Right lobe of liver (tissue), 6 donors: ENCODE measurements around the gene KRTAP5-6. TPM values are rescaled to one million over a fixed set of nuclear protein-coding genes. Genes with fewer than 3 reads are reported as not detected.

Experiments
- ATAC-seq, 4 donors: fragments of 200-7000 bp; cut with Tn5 transposase; one replicate each; pipeline ENCODE4 v1.9.1; 2020; ENCODE audit warnings: mild to moderate bottlenecking in 4 of 4, moderate library complexity in 4 of 4
- DNase-seq, 3 donors: peaks; one replicate each; pipeline ENCODE4 v3.0.0-alpha.2; 2020
- H3K27ac ChIP-seq, 3 donors: fragments of 200-600 bp; one replicate each; pipeline ENCODE4 v1.8.0; 2022
- H3K27me3 ChIP-seq, 2 donors: fragments of 200-600 bp; one replicate each; pipeline ENCODE4 v1.8.0; 2022
- H3K36me3 ChIP-seq, 4 donors: fragments of 200-600 bp; sonication (generic) in 1 of 4; one replicate each; pipeline versions ENCODE4 v1.5.1 to v1.8.0; 2017 to 2022; ENCODE audit warnings: control low read depth in 1 of 4
- H3K4me1 ChIP-seq, 4 donors: fragments of 200-600 bp; sonication (generic) in 1 of 4; one replicate each; pipeline versions ENCODE4 v1.5.1 to v1.8.0; 2017 to 2022; ENCODE audit warnings: control low read depth in 1 of 4
- H3K4me3 ChIP-seq, 3 donors: fragments of 200-600 bp; one replicate each; pipeline ENCODE4 v1.8.0; 2022
- H3K9me3 ChIP-seq, 4 donors: fragments of 200-600 bp; sonication (generic) in 1 of 4; one replicate each; pipeline versions ENCODE4 v1.5.1 to v1.8.0; 2017 to 2022; ENCODE audit warnings: control low read depth in 1 of 4
- POLR2A ChIP-seq: fragments of 450-650 bp; IDR thresholded peaks from one replicate; pipeline ENCODE4 v1.6.1; 2017; ENCODE audit warnings: antibody characterized with exemption, mild to moderate bottlenecking
- WGBS: methylation state at CpG from one replicate; pipeline ENCODE4 v1.1.6; 2018; ENCODE audit warnings: low coverage, low lambda C conversion rate; ENCODE audit not compliant: insufficient coverage; ENCODE audit errors: missing lambda C conversion rate; 5-methylcytosine and 5-hydroxymethylcytosine counted together
- intact Hi-C, 2 donors: fragments of 100-400 bp; cut with DNase I; formaldehyde crosslinking; loops; one replicate each; pipeline versions ENCODE4 v1.11.2 to v1.14.1; 2022
- long read RNA-seq: library from polyadenylated mRNA; unstranded; transcript quantifications from one replicate; pipeline ENCODE4 v2.0.0, GENCODE V29; 2019
- total RNA-seq, 6 experiments: library from RNA; depleted of rRNA in 2 of 6; stranded (reverse); fragments of >200 nt in 2 of 6; fragmentation: NEBNext Ultra II Directional in 3 of 6; extraction: Animal tissue kit (Norgen Biotek cat#: 25700) in 3 of 6; gene quantifications; one replicate each; pipeline versions ENCODE4 v1.1.0 to v1.2.4, GENCODE V29; 2016 to 2023
- TF ChIP-seq, protein P1 (sequence below), 4 donors: fragments of 200-600 bp in 3 of 4; fragments of 450-650 bp in 1 of 4; IDR thresholded peaks; one replicate each; pipeline versions ENCODE4 v1.5.1 to v1.8.0; 2016 to 2022; ENCODE audit warnings: antibody characterized with exemption in 4 of 4, mild to moderate bottlenecking in 2 of 4
- donor health status: DM: no; HTN: yes; CAD: no.
- donor health status: DM: no; HTN: no; CAD: no.
- donor health status: DM: no; HTN: no; CAD: no.
- donor health status: DM: no; HTN: yes; CAD: no.
- donor health status: DM: no; HTN: yes; CAD: no.

Gene KRTAP5-6, protein sequence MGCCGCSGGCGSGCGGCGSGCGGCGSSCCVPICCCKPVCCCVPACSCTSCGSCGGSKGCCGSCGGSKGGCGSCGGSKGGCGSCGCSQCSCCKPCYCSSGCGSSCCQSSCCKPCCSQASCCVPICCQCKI
- 1 to 10 TPM in 3 of 6 experiments, under 1 TPM in 2, not detected in 1; 0.79 to 1.5 (median 1.2) TPM for total RNA-seq
- long read RNA-seq, result 0 reads

DNA sequence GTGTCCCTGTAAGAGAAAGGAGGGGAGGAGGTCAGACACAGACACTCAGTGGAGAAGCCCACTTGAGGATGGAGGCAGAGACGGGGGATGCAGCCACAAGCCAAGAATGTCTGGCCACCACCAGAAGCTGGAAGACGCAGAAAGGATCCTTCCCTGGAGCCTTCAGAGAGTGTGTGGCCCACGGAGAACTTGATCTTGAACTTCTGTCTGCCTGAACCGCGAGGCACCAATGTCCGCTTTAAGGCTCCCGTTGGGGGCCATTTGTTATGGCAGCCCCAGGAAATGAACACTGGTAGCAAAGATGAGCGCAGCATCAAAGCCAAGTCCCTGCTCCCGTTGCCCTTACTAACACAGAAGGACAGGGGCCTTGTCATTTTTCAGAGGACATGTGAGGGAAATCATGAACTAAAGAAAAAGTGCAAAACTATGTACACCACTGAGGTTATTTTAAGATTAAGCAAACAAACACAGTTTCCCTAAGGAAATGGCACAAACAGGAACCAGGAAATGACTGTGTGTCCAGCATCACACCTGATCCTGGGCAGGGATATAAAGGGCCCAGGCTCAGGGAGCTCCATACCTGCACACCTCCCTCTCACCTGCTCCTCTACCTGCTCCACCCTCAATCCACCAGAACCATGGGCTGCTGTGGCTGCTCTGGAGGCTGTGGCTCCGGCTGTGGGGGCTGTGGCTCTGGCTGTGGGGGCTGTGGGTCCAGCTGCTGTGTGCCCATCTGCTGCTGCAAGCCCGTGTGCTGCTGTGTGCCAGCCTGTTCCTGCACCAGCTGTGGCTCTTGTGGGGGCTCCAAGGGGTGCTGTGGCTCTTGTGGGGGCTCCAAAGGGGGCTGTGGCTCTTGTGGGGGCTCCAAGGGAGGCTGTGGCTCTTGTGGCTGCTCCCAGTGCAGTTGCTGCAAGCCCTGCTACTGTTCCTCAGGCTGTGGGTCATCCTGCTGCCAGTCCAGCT lies at the start of gene KRTAP5-6:
Gene KRTAP5-6 (plus strand): TSS at position 588 of the 963 bp plus-strand sequence. CDS start 51 bp downstream, at position 639.
- peaks cover 0 to 24% (median 12%) of the 10 kb centered on the region in 4 donors for H3K4me1 ChIP-seq
- DNase-seq (peak in 1 of 3 donors; percentile 33), ATAC-seq (no peak)
- H3K4me3 ChIP-seq, result no peak within 1 kb of the TSS
- H3K27ac ChIP-seq, result no peak within 1 kb of the TSS
- H3K27me3 ChIP-seq, result no peaks in the 10 kb centered on the region
- H3K36me3 ChIP-seq, result no peaks in the 10 kb centered on the region
- 66% methylated on average over 4 of the region's 11 CpGs for WGBS
- no peak for TF ChIP-seq POLR2A
- TF ChIP-seq, protein P1, sequence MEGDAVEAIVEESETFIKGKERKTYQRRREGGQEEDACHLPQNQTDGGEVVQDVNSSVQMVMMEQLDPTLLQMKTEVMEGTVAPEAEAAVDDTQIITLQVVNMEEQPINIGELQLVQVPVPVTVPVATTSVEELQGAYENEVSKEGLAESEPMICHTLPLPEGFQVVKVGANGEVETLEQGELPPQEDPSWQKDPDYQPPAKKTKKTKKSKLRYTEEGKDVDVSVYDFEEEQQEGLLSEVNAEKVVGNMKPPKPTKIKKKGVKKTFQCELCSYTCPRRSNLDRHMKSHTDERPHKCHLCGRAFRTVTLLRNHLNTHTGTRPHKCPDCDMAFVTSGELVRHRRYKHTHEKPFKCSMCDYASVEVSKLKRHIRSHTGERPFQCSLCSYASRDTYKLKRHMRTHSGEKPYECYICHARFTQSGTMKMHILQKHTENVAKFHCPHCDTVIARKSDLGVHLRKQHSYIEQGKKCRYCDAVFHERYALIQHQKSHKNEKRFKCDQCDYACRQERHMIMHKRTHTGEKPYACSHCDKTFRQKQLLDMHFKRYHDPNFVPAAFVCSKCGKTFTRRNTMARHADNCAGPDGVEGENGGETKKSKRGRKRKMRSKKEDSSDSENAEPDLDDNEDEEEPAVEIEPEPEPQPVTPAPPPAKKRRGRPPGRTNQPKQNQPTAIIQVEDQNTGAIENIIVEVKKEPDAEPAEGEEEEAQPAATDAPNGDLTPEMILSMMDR (IDR thresholded peaks at IDR 0.05), result no peak
- no peaks in the 10 kb centered on the region for H3K9me3 ChIP-seq
- intact Hi-C loops, result loop anchor here in 1 of 2 donors (5.0 kb wide), 1 partner anchor 130 kb away; no protein-coding TSS in a partner anchor

GRCh38 chr11:1647901-1648652 lies 48.9 kb upstream of the KRTAP5-6 start:
- TF ChIP-seq, protein P1 (IDR thresholded peaks at IDR 0.05), result no peak
- no peak for TF ChIP-seq POLR2A
- H3K27me3 ChIP-seq, result no peaks in the 10 kb centered on the region
- no peaks in the 10 kb centered on the region for H3K9me3 ChIP-seq
- 92% methylated on average over 22 of the region's 35 CpGs for WGBS
- ATAC-seq (no peak), DNase-seq (peak in 1 of 3 donors; percentile 45)
- H3K4me3 ChIP-seq, result no peak overlapping the region
- intact Hi-C loops, result no loop called here
- H3K4me1 ChIP-seq, result peaks cover 0 to 7% (median 3%) of the 10 kb centered on the region in 4 donors
- H3K36me3 ChIP-seq, result no peaks in the 10 kb centered on the region
- no peak overlapping the region for H3K27ac ChIP-seq

DNA sequence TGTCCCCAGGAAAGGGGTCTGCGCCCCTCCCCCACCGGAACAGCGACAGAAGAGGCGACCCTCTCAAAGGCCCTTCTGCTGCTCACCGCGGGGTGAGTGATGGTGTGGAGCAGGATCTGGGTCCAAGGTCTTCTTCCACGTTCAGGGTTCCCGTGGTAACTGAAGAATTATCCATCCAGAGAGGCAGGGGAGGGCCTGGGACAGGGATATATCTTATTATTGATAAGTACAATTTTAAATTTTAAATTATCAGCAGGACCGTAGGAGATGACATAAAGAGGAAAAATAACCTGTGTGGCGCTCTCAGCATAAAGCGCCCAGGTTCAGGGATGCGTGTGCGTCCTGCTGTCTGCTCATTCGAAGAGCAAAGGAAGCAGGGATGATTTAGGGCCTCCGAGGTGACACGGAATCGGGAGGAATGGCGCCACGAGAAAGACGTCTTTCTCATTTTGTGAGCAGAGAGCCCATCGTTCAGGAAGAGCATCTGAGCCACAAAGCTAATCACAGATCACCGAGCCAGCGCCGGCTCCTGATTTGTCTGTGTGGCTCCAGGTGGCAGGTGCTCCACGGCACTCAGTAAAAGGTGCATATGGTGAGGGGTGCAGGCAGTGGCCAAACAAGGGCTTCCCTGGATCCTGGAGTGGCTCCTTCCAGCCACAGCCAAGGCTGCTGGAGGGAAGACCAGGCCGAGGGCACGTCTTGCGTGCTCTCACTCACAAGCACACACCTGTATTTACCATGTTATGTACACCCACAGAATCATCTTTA lies 48.2 kb upstream of the KRTAP5-6 start:
- no peak overlapping the region for H3K4me3 ChIP-seq
- no peaks in the 10 kb centered on the region for H3K9me3 ChIP-seq
- peak in 1 of 3 donors; percentile 44 for DNase-seq
- no peak for ATAC-seq
- intact Hi-C loops, result no loop called here
- no peak for TF ChIP-seq POLR2A
- TF ChIP-seq, protein P1 (IDR thresholded peaks at IDR 0.05), result no peak
- H3K27me3 ChIP-seq, result no peaks in the 10 kb centered on the region
- peaks cover 0 to 15% (median 8%) of the 10 kb centered on the region in 4 donors for H3K4me1 ChIP-seq
- H3K27ac ChIP-seq, result no peak overlapping the region
- no peaks in the 10 kb centered on the region for H3K36me3 ChIP-seq
- WGBS, result 82% methylated on average over 13 of the region's 28 CpGs
